ENCODE measurements around the gene RABEP2. TPM values are rescaled to one million over a fixed set of nuclear protein-coding genes. Genes with fewer than 3 reads are reported as not detected.
A peak's percentile ranks its signal among the peaks of the same experiment; 100 is the strongest.

Gene RABEP2
- total RNA-seq, 1 donor from 2014 or later: 20.3 TPM

DNA sequence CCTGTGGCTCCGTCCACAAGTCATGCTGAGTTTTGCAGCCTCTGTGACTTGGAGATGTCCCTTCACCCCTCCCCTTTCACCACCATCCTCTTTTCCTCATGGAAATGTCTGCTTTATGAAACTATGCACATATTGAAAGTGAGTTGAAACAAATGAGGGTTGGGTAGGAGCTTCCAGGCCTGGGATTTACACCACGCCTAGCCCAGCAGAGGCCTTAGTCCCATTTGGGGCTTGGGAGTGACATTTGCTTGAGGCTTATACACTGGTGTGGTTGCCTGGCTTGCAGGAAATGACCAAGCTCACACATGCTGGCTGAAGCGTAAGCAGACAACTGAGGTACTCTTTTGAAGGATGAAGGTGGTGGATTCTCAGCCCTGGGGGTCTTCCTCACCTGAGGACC lies 39.0 kb upstream of the RABEP2 start:
- no peaks in the 10 kb centered on the region for H3K27me3 ChIP-seq (ENCODE audit: control insufficient read depth, insufficient read depth, low read length)
- TF ChIP-seq, protein P1, sequence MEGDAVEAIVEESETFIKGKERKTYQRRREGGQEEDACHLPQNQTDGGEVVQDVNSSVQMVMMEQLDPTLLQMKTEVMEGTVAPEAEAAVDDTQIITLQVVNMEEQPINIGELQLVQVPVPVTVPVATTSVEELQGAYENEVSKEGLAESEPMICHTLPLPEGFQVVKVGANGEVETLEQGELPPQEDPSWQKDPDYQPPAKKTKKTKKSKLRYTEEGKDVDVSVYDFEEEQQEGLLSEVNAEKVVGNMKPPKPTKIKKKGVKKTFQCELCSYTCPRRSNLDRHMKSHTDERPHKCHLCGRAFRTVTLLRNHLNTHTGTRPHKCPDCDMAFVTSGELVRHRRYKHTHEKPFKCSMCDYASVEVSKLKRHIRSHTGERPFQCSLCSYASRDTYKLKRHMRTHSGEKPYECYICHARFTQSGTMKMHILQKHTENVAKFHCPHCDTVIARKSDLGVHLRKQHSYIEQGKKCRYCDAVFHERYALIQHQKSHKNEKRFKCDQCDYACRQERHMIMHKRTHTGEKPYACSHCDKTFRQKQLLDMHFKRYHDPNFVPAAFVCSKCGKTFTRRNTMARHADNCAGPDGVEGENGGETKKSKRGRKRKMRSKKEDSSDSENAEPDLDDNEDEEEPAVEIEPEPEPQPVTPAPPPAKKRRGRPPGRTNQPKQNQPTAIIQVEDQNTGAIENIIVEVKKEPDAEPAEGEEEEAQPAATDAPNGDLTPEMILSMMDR (IDR thresholded peaks at IDR 0.05; ENCODE audit: insufficient read depth, low read length, severe bottlenecking): no peak
- H3K4me3 ChIP-seq (ENCODE audit: low read depth, low read length): no peak overlapping the region
- peaks cover 28% of the 10 kb centered on the region for H3K36me3 ChIP-seq (ENCODE audit: control insufficient read depth, insufficient read depth, low read length)
- DNase-seq (ENCODE audit: low read depth): no peak
- FAIRE-seq: no peak

DNA sequence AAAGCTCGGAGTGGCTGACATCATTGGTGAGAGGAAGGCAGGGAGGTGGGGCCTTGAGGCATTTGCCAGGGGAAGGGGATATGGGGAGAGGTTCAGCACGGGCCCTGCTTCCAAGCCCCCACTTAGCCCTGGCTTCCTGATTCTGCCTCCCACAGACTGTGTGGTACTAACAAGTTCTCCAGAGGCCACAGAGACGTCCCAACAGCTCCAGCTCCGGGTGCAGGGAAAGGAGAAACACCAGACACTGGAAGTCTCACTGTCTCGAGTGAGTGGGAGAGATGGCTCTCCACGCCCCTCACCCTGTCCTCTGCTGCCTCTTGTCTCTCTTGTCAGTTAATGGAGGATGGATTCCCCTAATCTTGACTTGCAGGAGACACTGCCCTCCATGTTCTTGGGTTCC lies 33.8 kb upstream of the RABEP2 start:
- Histone ChIP-seq H3K27me3 (ENCODE audit: control insufficient read depth, insufficient read depth, low read length) (no peaks in the 10 kb centered on the region), H3K36me3 (ENCODE audit: control insufficient read depth, insufficient read depth, low read length) (peaks cover 44% of the 10 kb centered on the region), H3K4me3 (ENCODE audit: low read depth, low read length) (no peak overlapping the region)
- no peak for DNase-seq (ENCODE audit: low read depth)
- TF ChIP-seq, protein P1 (IDR thresholded peaks at IDR 0.05; ENCODE audit: insufficient read depth, low read length, severe bottlenecking): no peak
- FAIRE-seq: no peak

DNA sequence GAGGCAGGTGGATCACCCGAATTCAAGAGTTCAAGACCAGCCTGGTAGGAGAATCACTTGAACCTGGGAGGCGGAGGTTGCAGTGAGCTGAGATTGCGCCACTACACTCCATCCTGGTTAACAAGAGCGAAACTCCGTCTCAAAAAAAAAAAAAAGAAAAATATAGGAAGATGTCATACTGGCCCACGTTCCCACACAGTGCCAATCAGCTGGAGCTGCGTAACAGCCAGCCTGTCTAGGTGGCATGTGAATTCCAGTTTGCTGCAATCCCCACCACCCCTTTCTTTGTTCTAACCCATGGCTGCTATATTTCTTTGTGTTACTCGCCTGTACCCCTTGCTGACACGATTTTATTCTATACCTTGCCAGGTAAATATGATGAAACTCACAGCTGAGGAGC lies 33.2 kb upstream of the RABEP2 start:
- Histone ChIP-seq H3K4me3 (ENCODE audit: low read depth, low read length) (no peak overlapping the region), H3K36me3 (ENCODE audit: control insufficient read depth, insufficient read depth, low read length) (peaks cover 43% of the 10 kb centered on the region), H3K27me3 (ENCODE audit: control insufficient read depth, insufficient read depth, low read length) (no peaks in the 10 kb centered on the region)
- TF ChIP-seq, protein P1 (IDR thresholded peaks at IDR 0.05; ENCODE audit: insufficient read depth, low read length, severe bottlenecking): no peak
- DNase-seq (ENCODE audit: low read depth) (no peak), FAIRE-seq (no peak)

DNA sequence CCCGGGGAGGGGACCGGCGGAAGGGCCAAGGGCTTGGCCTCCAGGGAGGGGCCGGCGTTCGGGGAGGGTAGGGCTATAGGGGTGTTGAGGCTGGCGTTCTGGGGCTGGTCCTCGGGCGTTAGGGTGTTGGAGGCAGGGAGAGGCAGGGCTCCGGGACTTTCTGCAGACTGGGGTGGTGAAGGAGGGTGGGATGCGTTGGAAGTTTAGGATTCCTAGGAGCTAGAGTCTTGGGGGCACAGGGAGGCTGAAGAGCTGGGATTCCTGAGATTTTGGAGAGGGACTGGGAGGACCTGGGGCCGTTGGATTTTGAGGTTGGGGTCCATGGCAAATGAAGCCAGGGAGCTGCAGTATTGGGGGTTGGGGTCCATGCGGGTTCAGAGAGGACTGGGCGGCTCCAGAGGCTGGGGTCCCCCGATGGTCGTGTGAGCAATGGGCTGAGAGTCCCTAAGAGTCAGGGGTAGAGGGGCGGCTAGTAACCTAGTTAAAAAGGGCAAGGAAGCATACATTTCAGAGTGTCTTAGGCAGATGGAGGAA lies 26.4 kb upstream of the RABEP2 start:
- Histone ChIP-seq H3K27me3 (ENCODE audit: control insufficient read depth, insufficient read depth, low read length) (no peaks in the 10 kb centered on the region), H3K36me3 (ENCODE audit: control insufficient read depth, insufficient read depth, low read length) (peaks cover 16% of the 10 kb centered on the region), H3K4me3 (ENCODE audit: low read depth, low read length) (peak overlapping the region; percentile 83)
- peak; percentile 11 for DNase-seq (ENCODE audit: low read depth)
- TF ChIP-seq, protein P1 (IDR thresholded peaks at IDR 0.05; ENCODE audit: insufficient read depth, low read length, severe bottlenecking): no peak
- no peak for FAIRE-seq

DNA sequence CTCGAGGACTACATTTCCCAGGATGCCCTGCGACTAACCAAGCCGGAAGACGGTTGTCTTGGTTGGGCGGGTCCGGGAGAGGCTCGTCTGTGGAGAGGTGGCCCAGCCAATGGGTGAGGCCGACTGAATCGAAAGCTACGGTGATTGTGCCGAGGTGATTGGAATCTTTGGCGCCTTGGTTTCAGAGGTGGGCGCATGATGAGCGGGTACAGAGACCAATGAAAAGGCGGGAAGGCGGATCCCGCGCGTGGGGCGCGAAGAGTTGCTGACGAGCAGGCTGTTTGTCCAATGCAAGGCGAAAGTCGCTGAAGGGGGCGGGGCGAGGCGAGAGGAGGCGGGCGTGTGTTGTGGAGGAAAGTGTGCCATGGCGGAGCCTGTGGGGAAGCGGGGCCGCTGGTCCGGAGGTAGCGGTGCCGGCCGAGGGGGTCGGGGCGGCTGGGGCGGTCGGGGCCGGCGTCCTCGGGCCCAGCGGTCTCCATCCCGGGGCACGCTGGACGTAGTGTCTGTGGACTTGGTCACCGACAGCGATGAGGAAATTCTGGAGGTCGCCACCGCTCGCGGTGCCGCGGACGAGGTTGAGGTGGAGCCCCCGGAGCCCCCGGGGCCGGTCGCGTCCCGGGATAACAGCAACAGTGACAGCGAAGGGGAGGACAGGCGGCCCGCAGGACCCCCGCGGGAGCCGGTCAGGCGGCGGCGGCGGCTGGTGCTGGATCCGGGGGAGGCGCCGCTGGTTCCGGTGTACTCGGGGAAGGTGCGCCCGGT lies 25.8 kb upstream of the RABEP2 start, which contains the start of gene NFATC2IP:
NFATC2IP (plus strand) TSS at position 290 of the 762 bp plus-strand sequence; CDS start at position 365, 75 bp downstream.
- Histone ChIP-seq H3K36me3 (ENCODE audit: control insufficient read depth, insufficient read depth, low read length) (peaks cover 11% of the 10 kb centered on the region), H3K27me3 (ENCODE audit: control insufficient read depth, insufficient read depth, low read length) (no peaks in the 10 kb centered on the region)
- FAIRE-seq: peak; percentile 64

More for the DNA sequence above, 25.8 kb upstream of the RABEP2 start, which contains the start of gene NFATC2IP:
- peak within 1 kb of the TSS; percentile 83 for H3K4me3 ChIP-seq (ENCODE audit: low read depth, low read length)
- TF ChIP-seq, protein P1 (IDR thresholded peaks at IDR 0.05; ENCODE audit: insufficient read depth, low read length, severe bottlenecking): no peak
- DNase-seq (ENCODE audit: low read depth): peak; percentile 99

All from bronchial epithelial cell (primary cell).